ENCODE results near the gene PATJ. TPM values are rescaled to one million over a fixed set of nuclear protein-coding genes. Genes with fewer than 3 reads are reported as not detected.

Gene PATJ
- total RNA-seq, 1 experiment from 2014 or later = 72.2 TPM

DNA sequence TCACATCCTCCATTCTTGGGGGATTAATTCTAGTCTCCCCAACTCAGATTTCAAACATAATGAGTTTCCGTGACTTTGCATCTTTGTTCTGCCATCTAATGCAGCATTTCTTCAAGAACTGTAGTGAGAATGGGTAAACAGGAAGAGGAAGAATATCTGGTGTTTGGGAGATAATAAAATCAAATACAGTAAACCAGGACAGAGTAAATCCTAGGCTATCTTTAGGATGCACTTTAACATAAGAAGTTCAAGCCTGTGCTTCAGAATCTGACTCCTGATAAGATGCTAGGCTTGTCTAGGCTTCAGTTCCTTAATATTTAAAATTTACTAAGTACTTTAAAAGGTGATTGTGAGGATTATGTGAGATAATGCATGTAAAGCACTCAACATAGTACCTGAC lies 27.9 kb downstream of the PATJ start:
- H3K9me3 Mint-ChIP-seq (ENCODE audit: low read depth, unreplicated experiment) = no peaks in the 10 kb centered on the region
- TF ChIP-seq, protein P1, sequence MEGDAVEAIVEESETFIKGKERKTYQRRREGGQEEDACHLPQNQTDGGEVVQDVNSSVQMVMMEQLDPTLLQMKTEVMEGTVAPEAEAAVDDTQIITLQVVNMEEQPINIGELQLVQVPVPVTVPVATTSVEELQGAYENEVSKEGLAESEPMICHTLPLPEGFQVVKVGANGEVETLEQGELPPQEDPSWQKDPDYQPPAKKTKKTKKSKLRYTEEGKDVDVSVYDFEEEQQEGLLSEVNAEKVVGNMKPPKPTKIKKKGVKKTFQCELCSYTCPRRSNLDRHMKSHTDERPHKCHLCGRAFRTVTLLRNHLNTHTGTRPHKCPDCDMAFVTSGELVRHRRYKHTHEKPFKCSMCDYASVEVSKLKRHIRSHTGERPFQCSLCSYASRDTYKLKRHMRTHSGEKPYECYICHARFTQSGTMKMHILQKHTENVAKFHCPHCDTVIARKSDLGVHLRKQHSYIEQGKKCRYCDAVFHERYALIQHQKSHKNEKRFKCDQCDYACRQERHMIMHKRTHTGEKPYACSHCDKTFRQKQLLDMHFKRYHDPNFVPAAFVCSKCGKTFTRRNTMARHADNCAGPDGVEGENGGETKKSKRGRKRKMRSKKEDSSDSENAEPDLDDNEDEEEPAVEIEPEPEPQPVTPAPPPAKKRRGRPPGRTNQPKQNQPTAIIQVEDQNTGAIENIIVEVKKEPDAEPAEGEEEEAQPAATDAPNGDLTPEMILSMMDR (IDR thresholded peaks at IDR 0.05; ENCODE audit: unreplicated experiment) = no peak
- no peak overlapping the region for H3K4me3 Mint-ChIP-seq (ENCODE audit: low read depth, unreplicated experiment)
- intact Hi-C loops (cut with micrococcal nuclease; ENCODE audit: unreplicated experiment) = no loop called here
- peaks cover 33% of the 10 kb centered on the region for H3K36me3 Mint-ChIP-seq (ENCODE audit: insufficient read depth, unreplicated experiment)
- no peak overlapping the region for H3K27ac Mint-ChIP-seq (ENCODE audit: unreplicated experiment)
- BruUV-seq (replicated peaks) = no TSS peak
- DNase-seq = no peak
- CTCF ChIA-PET = no interaction called here
- no peaks in the 10 kb centered on the region for H3K27me3 Mint-ChIP-seq (ENCODE audit: unreplicated experiment)
- H3K4me1 Mint-ChIP-seq (ENCODE audit: low read depth, unreplicated experiment) = no peaks in the 10 kb centered on the region

DNA sequence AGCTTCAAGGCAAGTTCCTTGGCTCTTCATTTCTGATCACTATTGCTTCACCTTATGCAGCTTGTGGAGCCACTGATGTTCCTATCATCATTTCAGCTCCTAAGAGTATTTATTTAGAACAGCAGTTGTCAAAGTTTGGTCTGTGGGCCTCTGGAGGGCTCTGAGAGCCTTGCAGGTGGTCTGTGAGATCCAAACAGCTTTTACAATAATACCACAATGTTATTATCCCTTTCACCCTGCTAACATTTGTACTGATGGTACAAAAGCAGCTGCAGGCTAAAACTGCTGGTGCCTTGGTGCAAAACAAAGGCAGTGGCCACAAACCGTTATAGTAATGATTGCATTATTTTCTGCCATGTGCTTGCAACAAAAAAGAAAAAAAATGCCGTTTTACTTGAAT lies 33.8 kb downstream of the PATJ start:
- CTCF ChIA-PET = no interaction called here
- H3K27me3 Mint-ChIP-seq (ENCODE audit: unreplicated experiment) = no peaks in the 10 kb centered on the region
- no peak overlapping the region for H3K27ac Mint-ChIP-seq (ENCODE audit: unreplicated experiment)
- intact Hi-C loops (cut with micrococcal nuclease; ENCODE audit: unreplicated experiment) = no loop called here
- no peaks in the 10 kb centered on the region for H3K4me1 Mint-ChIP-seq (ENCODE audit: low read depth, unreplicated experiment)
- no peaks in the 10 kb centered on the region for H3K9me3 Mint-ChIP-seq (ENCODE audit: low read depth, unreplicated experiment)
- no peak overlapping the region for H3K4me3 Mint-ChIP-seq (ENCODE audit: low read depth, unreplicated experiment)
- DNase-seq = no peak
- BruUV-seq (replicated peaks) = no TSS peak
- TF ChIP-seq, protein P1 (IDR thresholded peaks at IDR 0.05; ENCODE audit: unreplicated experiment) = no peak
- H3K36me3 Mint-ChIP-seq (ENCODE audit: insufficient read depth, unreplicated experiment) = peaks cover 18% of the 10 kb centered on the region

DNA sequence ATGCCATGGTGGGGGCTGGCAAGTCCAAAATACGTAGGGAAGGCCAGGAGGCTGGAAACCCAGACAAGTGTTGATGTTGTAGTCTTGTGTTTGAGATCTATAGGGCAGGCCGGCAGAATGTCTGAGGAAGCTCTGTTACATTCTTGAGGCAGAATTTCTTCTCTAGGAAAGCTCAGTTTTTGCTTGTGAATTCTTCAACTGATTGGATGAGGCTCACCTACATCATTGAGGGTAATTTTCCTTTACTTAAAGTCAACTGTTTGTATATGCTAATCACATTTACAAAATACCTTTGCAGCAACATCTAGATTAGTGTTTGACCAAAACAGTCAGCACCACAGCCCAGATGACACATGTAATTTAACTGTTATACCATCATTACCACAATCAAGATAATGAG lies 37.0 kb downstream of the PATJ start:
- TF ChIP-seq, protein P1 (IDR thresholded peaks at IDR 0.05; ENCODE audit: unreplicated experiment) = no peak
- CTCF ChIA-PET = interaction anchor here (0.5 kb wide), 1 partner anchor 943 kb away, joined by 4 read pairs; no protein-coding TSS in a partner anchor
- no TSS peak for BruUV-seq (replicated peaks)

DNA sequence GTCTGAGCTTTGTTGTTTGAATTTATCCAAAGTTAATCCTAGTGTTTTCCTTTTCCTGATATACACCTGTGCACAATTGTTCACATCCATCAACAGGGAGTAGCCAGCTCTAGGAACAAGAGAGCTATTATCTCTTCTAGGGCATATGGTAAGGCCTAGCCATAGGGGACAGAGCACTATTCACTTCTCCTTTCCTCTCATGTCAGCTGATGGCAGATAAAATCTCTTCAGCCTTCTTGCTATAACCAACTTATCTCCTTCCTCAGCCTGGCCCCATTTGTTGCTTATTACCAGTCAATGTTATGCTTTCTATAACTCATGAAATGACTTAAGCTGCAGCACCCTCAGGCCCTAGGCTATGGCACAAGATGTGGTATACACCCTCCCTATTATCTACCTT lies 38.9 kb downstream of the PATJ start:
- DNase-seq = no peak
- Mint-ChIP-seq H3K9me3 (ENCODE audit: low read depth, unreplicated experiment) (no peaks in the 10 kb centered on the region), H3K27me3 (ENCODE audit: unreplicated experiment) (no peaks in the 10 kb centered on the region), H3K36me3 (ENCODE audit: insufficient read depth, unreplicated experiment) (peaks cover 10% of the 10 kb centered on the region), H3K27ac (ENCODE audit: unreplicated experiment) (no peak overlapping the region), H3K4me1 (ENCODE audit: low read depth, unreplicated experiment) (no peaks in the 10 kb centered on the region), H3K4me3 (ENCODE audit: low read depth, unreplicated experiment) (no peak overlapping the region)
- TF ChIP-seq, protein P1 (IDR thresholded peaks at IDR 0.05; ENCODE audit: unreplicated experiment) = no peak
- intact Hi-C loops (cut with micrococcal nuclease; ENCODE audit: unreplicated experiment) = no loop called here
- CTCF ChIA-PET = no interaction called here
- no TSS peak for BruUV-seq (replicated peaks)

More for the DNA sequence above, 37.0 kb downstream of the PATJ start:
- Mint-ChIP-seq H3K4me3 (ENCODE audit: low read depth, unreplicated experiment) (no peak overlapping the region), H3K9me3 (ENCODE audit: low read depth, unreplicated experiment) (no peaks in the 10 kb centered on the region), H3K4me1 (ENCODE audit: low read depth, unreplicated experiment) (no peaks in the 10 kb centered on the region), H3K36me3 (ENCODE audit: insufficient read depth, unreplicated experiment) (peaks cover 10% of the 10 kb centered on the region), H3K27me3 (ENCODE audit: unreplicated experiment) (no peaks in the 10 kb centered on the region), H3K27ac (ENCODE audit: unreplicated experiment) (no peak overlapping the region)
- intact Hi-C loops (cut with micrococcal nuclease; ENCODE audit: unreplicated experiment) = no loop called here
- DNase-seq = no peak

All from Calu3 (cell line).